Activated effector memory CD4-positive, alpha-beta T cell treated with anti-CD3 and anti-CD28 coated beads, Interleukin-2, amount 50 U/mL, for 16 hours (primary cell): Measurements from ENCODE around the gene SLC49A3.
"Not testable (repeated sequence)": the region's sequence is repeated elsewhere in the genome, so short reads cannot be mapped to it uniquely, and the experiment has no call there.

Experiments
- DNase-seq: peaks from one replicate; pipeline ENCODE4 v3.0.0-alpha.2; 2020

SLC49A3 gene

DNA sequence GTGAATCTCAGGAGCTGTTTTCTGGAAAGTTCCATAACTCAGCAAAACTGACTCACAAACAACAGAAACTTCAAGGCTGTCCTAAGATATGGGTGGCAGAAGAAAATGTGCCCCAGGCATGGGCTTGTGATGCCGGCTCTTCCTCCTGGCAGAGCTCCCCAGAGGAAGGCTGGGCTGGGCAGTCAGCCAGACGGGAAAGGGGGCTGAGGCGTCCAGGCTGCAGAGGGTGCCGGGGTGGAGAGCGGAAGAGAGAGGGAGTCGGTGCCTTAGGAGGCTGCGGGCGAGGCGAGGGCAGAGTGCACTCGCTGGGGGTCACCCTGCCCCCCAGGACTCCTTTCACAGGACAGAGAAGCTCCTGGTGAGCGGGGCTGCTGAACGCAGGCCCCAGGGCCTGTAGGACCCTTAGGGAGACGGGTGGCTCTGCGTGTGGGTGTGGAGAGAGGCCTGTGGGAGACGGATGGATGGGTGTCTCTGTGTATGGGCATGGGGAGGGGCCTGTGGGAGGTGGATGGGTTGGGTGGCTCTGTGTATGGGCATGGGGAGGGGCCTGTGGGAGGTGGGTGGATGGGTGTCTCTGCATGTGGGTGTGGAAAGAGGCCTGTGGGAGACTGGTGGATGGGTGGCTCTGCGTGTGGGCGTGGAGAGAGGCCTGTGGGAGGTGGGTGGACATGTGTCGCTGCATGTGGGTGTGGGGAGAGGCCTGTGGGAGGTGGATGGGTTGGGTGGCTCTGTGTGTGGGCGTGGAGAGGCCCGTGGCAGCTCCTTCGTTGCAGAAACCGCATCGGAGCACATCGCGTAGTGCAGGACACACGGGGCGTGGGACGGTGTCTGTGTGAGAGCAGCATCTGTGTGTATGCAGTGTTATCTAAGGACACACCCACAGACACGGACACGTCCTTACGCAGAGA lies 32.6 kb upstream of the SLC49A3 start:
- no peak for DNase-seq

DNA sequence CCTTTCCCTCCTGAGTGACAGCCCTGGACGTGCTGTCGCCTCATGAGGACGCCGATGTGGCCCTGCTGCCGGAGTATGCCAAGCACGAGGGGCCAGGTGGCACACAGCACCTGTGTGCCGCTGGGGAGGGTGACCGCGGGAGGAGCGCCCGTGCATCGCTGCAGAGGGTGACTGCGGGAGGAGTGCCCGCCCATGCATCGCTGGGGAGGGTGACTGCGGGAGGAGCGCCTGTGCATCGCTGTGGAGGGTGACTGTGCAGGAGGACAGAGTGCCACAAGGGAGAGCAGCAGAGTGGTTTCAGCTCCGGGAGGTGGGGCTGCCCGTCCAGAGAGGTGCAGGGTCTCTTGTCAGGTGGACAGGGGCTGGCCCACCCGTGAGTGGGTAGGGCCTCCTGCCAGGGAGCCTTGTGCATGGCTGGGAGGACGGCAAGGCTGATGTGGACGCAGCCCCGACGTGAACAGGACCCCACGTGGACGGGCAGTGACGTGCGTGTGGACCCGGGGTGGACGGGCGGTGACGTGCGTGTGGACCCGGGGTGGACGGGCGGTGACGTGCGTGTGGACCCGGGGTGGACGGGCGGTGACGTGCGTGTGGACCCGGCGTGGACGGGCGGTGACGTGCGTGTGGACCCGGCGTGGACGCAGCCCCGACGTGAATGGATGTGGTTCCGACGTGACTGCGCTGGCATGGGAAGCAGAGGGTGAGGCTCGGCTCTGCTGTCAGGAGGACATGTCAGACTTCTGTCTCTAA lies 31.3 kb upstream of the SLC49A3 start:
- no peak for DNase-seq

DNA sequence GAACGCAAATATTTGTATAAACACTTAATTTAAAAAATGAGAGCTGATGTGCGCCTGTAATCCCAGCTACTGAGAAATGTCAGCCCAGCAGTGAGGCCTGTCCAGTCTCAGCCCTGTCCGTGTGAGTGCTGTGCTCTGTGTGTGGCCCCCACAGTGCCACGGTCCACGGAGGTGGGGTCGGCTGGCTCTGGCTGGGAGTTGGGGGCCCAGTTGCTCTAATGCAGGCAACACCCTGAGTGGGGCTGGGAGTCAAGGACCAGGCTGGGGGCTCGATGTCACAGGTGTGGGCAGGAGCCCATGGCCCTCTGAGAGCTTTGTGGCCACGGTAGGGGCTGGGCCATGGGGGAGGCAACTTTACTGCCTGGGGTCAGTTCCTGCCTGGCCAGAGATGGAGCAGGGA lies 29.5 kb upstream of the SLC49A3 start:
- DNase-seq: no peak

DNA sequence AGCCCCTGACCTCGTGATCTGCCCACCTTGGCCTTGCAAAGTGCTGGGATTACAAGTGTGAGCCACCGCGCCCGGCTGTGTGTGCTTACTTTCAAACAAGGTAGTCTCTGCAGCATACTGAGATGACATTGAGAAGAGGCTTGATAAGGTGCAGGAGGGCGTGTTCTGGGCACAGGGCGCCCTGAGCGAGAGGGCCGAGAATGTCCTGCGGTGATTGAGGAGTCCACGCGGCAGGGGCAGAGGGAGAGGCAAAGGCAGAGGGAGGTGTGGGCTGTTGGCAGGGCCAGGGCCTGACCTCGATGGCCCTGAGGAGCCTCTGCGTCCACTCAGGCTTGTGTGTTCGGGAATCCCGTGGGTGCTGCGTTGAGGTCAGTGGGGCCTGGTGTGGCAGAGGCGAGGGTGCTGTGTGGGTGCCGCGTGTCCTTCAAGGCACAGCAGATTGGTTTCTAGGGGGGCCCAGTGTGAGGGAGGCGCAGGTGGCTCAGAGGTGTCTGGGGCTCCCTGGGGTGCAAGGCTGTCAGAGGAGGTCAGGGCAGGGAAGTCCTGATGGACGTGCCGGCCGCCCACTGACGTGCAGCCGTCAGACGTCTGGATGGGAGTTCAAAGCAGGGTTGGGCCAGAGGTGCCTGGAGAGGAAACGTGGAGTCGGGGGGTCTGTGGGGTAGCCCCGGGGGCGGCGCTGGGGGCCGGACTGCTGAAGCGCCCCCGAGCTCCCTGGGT lies 28.8 kb upstream of the SLC49A3 start:
- no peak for DNase-seq

DNA sequence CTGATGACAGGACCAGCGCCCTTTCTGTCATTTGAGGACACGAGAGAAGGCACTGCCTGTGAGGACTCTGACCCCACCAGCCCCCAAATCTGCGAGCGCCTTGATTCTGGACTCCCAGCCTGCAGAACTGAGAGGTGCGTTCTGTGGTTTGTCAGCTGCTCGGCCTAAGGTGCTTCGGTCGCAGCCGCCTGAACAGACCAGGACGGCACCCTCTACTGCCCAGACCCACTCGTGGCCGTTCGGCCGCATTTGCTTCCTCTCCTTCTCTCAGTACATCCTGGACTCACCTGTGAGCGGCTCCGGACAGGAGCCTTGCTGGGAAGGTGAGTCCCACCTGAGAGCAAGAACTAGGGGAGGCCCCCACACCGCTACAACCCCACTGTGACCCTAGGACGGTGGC lies 25.1 kb upstream of the SLC49A3 start:
- no peak for DNase-seq

DNA sequence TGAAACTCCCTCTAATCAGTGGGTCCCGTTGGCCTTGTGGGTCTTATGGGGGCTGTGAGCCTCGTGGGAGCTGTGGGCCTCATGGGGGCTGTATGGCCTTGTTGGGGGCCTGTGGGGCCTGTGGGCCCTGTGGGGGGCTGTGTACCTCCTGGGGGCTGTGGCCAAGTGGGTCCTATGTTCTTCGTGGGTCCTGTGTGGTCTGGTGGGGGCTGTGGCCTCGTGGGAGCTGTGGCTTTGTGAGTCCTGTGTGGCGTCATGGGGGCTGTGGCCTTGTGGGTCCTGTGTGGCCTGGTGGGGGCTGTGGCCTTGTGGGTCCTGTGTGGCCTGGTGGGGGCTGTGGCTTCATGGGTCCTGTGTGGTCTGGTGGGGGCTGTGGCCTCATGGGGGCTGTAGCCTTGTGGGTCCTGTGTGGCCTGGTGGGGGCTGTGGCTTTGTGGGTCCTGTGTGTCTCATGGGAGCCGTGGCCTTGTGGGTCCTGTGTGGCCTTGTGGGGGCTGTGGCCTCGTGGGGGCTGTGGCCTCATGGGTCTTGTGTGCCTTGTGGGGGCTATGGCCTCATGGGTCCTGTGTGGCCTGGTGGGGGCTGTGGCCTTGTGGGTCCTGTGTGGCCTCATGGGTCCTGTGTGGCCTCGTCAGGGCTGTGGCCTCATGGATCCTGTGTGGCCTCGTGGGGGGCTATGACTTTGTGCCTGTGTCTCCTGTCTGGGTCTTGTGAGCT lies 24.1 kb upstream of the SLC49A3 start:
- no peak for DNase-seq

- DNase-seq: no peak
Observed at GRCh38 chr4:712093-712492, 23.1 kb upstream of the SLC49A3 start.

GRCh38 chr4:710916-711315 lies 22.0 kb upstream of the SLC49A3 start:
- DNase-seq: no peak

DNA sequence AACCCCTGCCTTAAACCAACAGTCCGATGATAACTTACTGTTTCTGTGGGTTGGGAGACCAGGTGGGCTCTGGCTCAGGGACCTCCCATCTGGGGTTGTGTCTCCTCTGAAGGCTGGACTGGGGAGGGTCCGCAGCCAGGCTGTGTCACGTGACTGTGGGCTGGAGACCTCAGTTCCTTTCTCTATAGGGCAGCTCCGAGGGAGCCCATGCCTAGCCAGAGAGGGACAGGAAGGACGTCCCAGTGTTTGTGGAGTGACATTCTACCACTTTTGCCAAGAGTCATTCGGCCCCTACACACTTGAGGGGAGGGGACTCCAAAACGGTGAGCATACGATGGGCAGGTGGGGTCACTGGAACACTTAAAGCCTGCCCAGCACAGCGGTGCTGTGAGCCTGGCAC lies 21.2 kb upstream of the SLC49A3 start:
- DNase-seq: no peak

DNA sequence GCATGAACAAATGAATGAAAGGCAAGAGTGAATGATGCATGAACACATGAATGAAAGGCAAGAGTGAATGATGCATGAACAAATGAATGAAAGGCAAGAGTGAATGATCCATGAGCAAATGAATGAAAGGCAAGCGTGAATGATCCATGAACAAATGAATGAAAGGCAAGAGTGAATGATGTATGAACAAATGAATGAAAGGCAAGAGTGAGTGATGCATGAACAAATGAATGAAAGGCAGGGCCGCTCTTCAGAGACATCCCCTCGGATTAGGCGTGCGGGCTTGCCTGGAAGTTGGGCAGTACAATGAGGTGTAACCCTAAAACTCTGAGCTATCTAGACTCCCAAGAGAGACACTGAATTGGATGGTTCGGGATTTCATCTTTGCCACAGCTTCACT lies 20.4 kb upstream of the SLC49A3 start:
- DNase-seq: no peak

DNA sequence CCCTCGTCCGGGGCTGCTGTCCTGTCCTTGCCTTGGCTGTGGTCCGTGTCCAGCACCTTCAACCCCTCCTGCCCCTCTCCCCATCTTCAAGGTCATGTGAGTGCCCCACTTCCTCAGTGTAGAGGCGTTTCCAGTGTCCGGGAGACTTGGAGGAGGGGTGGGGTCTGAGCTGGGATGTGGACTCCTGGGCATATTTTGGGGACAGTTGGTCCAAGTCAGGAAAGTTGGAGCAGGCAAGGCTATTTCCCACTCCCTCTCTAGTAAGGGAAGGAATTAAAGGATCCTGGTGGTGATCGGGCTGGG lies 19.6 kb upstream of the SLC49A3 start:
- no peak for DNase-seq

DNA sequence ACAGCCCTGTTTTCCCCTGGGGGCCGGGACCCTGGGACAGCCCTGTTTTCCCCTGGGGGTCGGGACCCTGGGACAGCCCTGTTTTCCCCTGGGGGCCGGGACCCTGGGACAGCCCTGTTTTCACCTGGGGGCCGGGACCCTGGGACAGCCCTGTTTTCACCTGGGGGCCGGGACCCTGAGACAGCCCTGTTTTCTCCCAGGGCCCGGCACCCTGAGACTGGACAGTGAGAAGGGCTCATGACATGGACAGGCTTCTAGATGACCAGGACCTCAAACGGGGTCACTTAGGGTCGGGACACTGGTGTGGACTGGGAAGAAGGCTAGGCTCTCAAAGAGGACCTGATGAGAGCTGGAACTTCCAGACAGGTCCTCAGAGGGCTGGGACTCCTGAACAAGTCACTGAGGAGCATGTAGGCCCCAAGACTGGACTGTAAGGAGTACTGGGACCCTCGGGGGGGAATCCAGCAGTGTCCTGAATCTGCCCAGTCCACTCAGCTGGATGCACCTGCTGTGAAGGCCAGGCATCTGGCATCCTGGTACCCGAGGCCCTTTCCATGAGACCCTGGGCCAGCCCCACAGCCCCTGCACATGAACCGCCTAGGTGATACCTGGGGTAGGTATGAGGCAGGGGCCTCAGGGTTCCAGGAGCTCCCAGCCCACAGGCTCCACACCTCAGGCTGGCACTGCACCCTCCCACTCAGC lies 19.1 kb upstream of the SLC49A3 start:
- DNase-seq: no peak

DNA sequence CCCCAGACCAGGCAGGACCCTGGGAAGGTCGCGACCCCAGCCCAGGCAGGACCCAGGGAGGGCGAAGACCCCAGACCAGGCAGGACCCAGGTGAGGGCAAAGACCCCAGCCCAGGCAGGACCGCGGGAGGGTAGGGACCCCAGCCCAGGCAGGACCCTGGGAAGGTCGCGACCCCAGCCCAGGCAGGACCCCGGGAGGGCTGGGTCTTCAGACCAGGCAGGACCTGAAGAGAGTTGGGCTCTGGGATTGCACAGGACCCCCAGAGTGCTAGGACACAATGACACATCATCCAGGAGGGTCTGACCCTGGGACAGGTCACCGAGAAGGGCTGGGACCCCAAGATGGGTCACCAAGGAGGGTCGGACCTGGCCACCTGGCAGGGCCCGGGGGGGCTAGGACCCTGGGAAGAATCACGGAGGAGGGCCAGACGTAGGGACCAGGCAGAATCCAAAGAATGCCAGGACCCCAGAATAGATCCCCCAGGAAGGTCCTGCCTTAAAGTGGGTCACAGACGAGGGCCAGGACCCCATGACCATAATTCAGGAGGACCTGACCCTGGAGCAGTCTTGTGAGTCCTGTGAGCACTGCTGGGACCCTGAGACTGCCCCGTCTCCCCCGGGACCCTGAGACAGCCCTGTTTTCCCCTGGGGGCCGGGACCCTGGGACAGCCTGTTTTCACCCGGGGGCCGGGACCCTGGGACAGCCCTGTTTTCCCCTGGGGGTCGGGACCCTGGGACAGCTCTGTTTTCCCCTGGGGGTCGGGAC lies 18.1 kb upstream of the SLC49A3 start:
- DNase-seq: no peak

DNA sequence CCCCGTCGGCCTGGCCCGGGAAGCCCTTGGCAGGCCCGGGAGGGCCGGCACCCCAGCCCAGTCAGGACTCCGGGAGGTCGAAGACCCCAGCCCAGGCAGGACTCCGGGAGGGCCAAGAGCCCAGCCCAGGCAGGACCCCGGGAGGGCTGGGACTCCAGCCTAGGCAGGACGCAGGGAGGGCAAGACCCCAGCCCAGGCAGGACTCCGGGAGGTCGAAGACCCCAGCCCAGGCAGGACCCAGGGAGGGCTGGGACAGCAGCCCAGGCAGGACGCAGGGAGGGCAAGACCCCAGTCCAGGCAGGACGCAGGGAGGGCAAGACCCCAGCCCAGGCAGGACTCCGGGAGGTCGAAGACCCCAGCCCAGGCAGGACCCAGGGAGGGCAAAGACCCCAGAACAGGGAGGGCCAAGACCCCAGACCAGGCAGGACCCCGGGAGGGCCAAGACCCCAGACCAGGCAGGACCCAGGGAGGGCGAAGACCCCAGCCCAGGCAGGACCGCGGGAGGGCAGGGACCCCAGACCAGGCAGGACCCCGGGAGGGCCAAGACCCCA lies 17.2 kb upstream of the SLC49A3 start:
- DNase-seq: not testable (repeated sequence)

DNA sequence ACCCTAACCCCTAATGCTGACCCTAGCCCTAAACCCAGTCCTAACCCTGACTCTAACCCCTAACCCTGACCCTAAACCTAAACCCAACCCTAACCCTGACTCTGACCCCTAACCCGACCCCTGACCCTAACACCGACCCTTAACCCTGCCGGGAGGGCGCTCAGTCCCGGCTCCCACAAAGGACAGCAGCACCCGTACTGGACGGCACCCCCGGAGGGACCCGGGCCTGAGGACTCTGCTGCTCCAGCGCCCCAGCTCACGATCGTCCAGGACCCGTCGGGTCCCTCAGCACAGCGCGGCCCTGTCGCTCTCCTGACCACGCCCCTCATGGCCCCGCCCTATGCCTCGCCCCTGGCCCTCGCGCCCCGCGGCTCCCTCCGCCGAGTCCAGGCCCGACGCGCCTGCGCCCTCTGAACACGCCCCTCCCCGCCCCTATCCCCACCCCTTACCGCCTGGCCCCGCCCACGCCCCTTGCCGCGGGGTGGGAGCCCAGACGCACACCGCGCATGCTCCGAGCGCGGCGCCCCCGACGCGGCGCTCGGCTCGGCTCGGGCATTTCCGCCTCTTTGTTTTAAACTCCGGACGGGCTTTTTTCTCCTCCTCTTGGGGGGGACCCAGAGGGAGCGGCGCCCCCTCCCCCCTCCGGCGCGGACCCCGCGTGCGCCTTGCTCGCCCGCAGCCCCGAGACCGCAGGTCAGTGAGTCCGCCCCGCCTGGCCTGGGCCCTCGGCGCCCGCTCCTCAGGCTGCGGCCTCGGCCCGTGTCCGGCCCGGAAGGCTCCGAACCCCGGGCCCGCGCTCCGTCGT lies 16.5 kb upstream of the SLC49A3 start, which contains the start of gene PCGF3:
Gene PCGF3 (plus strand): TSS at position 555 of the 805 bp plus-strand sequence. CDS start 27,849 bp downstream, outside the sequence.
- DNase-seq: peak; percentile 99

GRCh38 chr4:704971-705277 lies 16.0 kb upstream of the SLC49A3 start:
- no peak for DNase-seq

- no peak for DNase-seq
Observed at GRCh38 chr4:704198-704891, 15.4 kb upstream of the SLC49A3 start.

DNA sequence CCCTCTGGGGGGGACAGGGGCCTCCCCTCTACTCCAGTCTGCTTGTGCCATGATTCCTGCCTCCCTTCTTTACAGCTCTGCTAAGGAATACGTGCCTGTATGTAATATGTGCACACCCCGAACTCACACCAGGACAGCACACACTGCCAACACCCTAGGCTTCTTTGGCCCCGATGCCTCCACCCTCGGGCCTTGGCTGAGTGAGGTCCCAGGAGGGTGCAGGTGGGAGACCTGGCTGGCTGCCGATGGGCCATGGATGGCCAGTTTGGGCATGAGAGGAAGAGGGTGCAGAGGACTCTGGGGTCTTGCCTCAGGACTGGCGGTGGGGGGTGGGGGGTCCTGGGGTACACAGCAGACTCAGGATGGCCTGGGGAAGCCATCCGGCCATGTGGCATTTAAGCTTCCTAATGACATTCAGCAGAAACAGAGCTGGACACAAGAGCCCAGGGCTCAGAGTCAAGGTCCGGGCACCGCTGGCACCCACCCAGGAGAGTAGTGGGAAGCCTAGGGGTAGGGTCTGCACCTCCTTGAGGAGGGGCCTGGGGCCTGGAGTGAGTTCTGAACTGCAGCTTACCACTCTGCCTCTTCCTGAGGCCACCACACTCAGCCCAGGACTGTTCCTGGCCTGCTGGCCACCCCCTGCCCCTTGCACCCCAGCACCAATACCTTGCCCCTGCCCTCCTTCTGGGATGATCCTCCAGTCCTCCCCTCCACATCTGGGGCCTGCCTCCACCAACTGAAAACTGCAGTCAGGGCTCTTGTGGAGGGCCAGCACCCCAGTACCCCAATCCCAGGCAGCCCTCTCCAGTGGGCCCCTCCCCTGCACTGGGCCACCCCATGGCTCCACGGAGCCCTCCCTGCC lies 14.6 kb upstream of the SLC49A3 start:
- no peak for DNase-seq

- no peak for DNase-seq
Observed at GRCh38 chr4:702618-703048, 13.7 kb upstream of the SLC49A3 start.
